OCI-LY1 (cell line): ENCODE measurements around the gene BZW2.

Source experiments
- H2AFZ ChIP-seq: fragments of 200-600 bp; sonication (generic), shearing (Covaris generic); 2 replicates; pipeline ENCODE4 v1.6.0; 2014; ENCODE audit warnings: antibody characterized with exemption, mild to moderate bottlenecking, low read length
- H3F3A ChIP-seq: fragments of 200-600 bp; sonication (generic), shearing (Covaris generic); 2 replicates; pipeline ENCODE4 v1.6.0; 2014; ENCODE audit warnings: mild to moderate bottlenecking, antibody characterized with exemption, low read length, moderate library complexity; ENCODE audit not compliant: insufficient read depth
- H3K27ac ChIP-seq: fragments of 200-600 bp; sonication (generic); 2 replicates; pipeline ENCODE4 v1.5.1; 2014; ENCODE audit warnings: low read length, mixed run types, mild to moderate bottlenecking, low read depth; ENCODE audit not compliant: poor library complexity, severe bottlenecking
- H3K27me3 ChIP-seq: fragments of 200-600 bp; sonication (generic); 2 replicates; pipeline ENCODE4 v1.6.0; 2014; ENCODE audit warnings: antibody characterized with exemption, mild to moderate bottlenecking, low read length, moderate library complexity; ENCODE audit not compliant: insufficient read depth
- H3K36me3 ChIP-seq: fragments of 200-600 bp; sonication (generic); 2 replicates; pipeline ENCODE4 v1.6.1; 2014; ENCODE audit warnings: mild to moderate bottlenecking, antibody characterized with exemption, low read length, moderate library complexity, mixed read lengths; ENCODE audit not compliant: insufficient read depth
- H3K4me1 ChIP-seq: fragments of 200-600 bp; sonication (generic); 2 replicates; pipeline ENCODE4 v1.5.1; 2014; ENCODE audit warnings: mild to moderate bottlenecking, low read length, moderate library complexity; ENCODE audit not compliant: insufficient read depth, severe bottlenecking
- H3K4me2 ChIP-seq: fragments of 200-600 bp; sonication (generic), shearing (Covaris generic); 2 replicates; pipeline ENCODE4 v1.6.1; 2014; ENCODE audit warnings: low read length
- H3K4me3 ChIP-seq: fragments of 200-600 bp; sonication (generic); 2 replicates; pipeline ENCODE4 v1.5.1; 2014; ENCODE audit warnings: low read length, low read depth, mild to moderate bottlenecking, mixed read lengths; ENCODE audit not compliant: poor library complexity, severe bottlenecking
- H3K79me2 ChIP-seq: fragments of 200-600 bp; shearing (Covaris generic); 2 replicates; pipeline ENCODE4 v1.6.1; 2016; ENCODE audit warnings: mixed run types, low read length, mixed read lengths; ENCODE audit not compliant: insufficient read depth
- H3K9ac ChIP-seq: fragments of 200-600 bp; sonication (generic), shearing (Covaris generic); 2 replicates; pipeline ENCODE4 v1.6.1; 2014; ENCODE audit warnings: mild to moderate bottlenecking, low read length, mixed read lengths
- H3K9me2 ChIP-seq: fragments of 200-600 bp; sonication (generic), shearing (Covaris generic); 2 replicates; pipeline ENCODE4 v1.6.1; 2014; ENCODE audit warnings: low read depth, mild to moderate bottlenecking, low read length, mixed read lengths
- H3K9me3 ChIP-seq: fragments of 200-600 bp; shearing (Covaris generic); 2 replicates; pipeline ENCODE4 v1.6.1; 2014; ENCODE audit warnings: low read length, mixed read lengths
- H4K20me1 ChIP-seq: fragments of 200-600 bp; sonication (generic), shearing (Covaris generic); 2 replicates; pipeline ENCODE4 v1.6.0; 2016; ENCODE audit warnings: mild to moderate bottlenecking, low read length; ENCODE audit not compliant: insufficient read depth
- EZH2 ChIP-seq: fragments of 200-600 bp; sonication (generic), shearing (Covaris generic); IDR thresholded peaks from 2 replicates; pipeline ENCODE4 v1.8.0; 2017; ENCODE audit warnings: borderline replicate concordance, mixed run types, mild to moderate bottlenecking, antibody characterized with exemption, low read length, moderate library complexity, mixed read lengths
- TF ChIP-seq, protein P1 (sequence below): fragments of 200-600 bp; sonication (generic), shearing (Covaris generic); IDR thresholded peaks from 2 replicates; pipeline ENCODE4 v1.5.1; 2017; ENCODE audit warnings: mild to moderate bottlenecking, antibody characterized with exemption, low read length, moderate library complexity, mixed read lengths

The BZW2 gene

DNA sequence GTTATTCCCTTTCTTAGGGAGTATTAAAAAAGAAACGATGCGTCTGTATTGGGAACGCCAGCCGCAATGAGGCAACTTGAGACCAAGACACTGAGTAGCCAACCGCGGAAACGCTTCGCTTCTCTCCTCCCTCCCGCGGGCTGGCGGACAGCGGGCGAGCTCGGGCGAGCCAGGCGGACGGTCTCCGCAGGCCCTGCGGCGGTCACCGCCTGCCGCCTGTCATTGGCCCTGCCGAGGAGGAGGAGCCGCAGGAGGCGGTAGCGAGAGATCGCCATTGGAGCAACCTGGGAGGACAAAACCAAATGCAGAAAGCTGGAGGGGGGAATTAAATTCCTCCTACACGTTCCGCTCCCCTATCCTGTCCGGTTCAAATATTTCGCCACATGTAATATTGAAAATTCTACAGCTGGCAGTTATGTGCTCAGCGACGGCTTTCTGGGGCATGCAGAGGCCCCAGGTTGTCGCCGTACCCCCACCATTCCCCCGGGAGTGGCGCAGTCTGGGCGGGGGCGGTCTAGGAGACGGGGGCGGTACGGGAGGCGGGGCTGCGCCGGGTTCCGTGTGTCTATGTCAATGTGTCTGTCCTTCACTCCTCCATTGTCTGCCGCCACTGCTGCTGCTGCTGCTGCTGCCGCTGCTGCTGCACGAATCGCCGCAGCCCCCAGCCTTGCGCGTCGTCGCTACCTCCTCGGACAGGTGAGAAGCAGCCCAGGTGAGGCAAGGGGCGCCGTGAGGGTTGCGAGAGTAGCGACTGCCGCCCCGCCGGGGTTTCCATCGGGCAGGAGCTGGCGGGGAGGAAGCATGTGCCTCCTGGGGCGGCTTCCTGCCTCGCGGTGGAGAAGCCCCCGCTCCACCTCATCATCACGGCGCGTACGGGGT lies at the start of gene BZW2, which contains the start of gene ANKMY2:
Gene BZW2 (plus strand): TSS at position 589 of the 879 bp plus-strand sequence. CDS start 19,263 bp downstream, outside the sequence.
Gene ANKMY2 (minus strand): TSS at position 162 of the 879 bp plus-strand sequence. CDS start 181 bp downstream, outside the sequence.
- peak within 1 kb of the TSS; percentile 91 for H3K9ac ChIP-seq
- H4K20me1 ChIP-seq = peaks cover 3% of the 10 kb centered on the region; the same call in 1 of the 2 replicates
- peak within 1 kb of the TSS; percentile 41 for H3K27ac ChIP-seq
- H3K9me3 ChIP-seq = no peaks in the 10 kb centered on the region
- no peaks in the 10 kb centered on the region for H3K9me2 ChIP-seq
- peak within 1 kb of the TSS; percentile 73 for H2AFZ ChIP-seq
- no peak for TF ChIP-seq EZH2
- TF ChIP-seq, protein P1, sequence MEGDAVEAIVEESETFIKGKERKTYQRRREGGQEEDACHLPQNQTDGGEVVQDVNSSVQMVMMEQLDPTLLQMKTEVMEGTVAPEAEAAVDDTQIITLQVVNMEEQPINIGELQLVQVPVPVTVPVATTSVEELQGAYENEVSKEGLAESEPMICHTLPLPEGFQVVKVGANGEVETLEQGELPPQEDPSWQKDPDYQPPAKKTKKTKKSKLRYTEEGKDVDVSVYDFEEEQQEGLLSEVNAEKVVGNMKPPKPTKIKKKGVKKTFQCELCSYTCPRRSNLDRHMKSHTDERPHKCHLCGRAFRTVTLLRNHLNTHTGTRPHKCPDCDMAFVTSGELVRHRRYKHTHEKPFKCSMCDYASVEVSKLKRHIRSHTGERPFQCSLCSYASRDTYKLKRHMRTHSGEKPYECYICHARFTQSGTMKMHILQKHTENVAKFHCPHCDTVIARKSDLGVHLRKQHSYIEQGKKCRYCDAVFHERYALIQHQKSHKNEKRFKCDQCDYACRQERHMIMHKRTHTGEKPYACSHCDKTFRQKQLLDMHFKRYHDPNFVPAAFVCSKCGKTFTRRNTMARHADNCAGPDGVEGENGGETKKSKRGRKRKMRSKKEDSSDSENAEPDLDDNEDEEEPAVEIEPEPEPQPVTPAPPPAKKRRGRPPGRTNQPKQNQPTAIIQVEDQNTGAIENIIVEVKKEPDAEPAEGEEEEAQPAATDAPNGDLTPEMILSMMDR = no peak
- 0 out of 2 replicates have a peak, but pooled peaks cover 5% of the 10 kb centered on the region for H3F3A ChIP-seq
- peak within 1 kb of the TSS; percentile 89 for H3K4me2 ChIP-seq
- H3K4me1 ChIP-seq = peaks cover 39% of the 10 kb centered on the region
- peak within 1 kb of the TSS; percentile 96 for H3K4me3 ChIP-seq
- H3K27me3 ChIP-seq = no peaks in the 10 kb centered on the region
- peaks cover 44% of the 10 kb centered on the region for H3K79me2 ChIP-seq
- peaks cover 20% of the 10 kb centered on the region for H3K36me3 ChIP-seq

DNA sequence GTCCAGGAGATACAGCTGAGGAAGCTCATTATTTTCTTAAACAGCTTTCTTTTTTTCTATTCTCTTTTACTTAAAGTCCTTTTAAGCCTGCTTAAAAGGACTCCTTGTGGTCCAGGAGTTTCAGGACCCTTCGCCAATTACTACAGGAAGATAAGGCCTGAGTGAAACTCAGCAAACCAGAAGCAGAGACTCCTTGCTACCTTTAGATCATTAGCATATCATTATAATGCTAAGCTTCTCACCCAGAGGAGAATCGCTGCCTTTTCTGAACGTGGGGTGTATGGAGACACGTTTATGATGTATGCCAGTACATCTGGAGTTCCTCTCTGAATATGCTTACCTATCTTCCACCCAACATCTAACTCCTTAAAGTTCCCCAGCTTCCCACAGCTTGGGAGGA lies 48.0 kb upstream of the BZW2 start:
- Histone ChIP-seq H3K27ac (no peak overlapping the region), H3K9me2 (no peaks in the 10 kb centered on the region), H2AFZ (no peak overlapping the region), H3K36me3 (no peaks in the 10 kb centered on the region), H3K4me1 (no peaks in the 10 kb centered on the region), H3F3A (no peaks in the 10 kb centered on the region), H4K20me1 (no peaks in the 10 kb centered on the region), H3K4me2 (no peak overlapping the region), H3K4me3 (no peak overlapping the region), H3K27me3 (no peaks in the 10 kb centered on the region), H3K9ac (no peak overlapping the region), H3K79me2 (no peaks in the 10 kb centered on the region), H3K9me3 (no peaks in the 10 kb centered on the region)
- no peak for TF ChIP-seq EZH2
- TF ChIP-seq, protein P1 = no peak

DNA sequence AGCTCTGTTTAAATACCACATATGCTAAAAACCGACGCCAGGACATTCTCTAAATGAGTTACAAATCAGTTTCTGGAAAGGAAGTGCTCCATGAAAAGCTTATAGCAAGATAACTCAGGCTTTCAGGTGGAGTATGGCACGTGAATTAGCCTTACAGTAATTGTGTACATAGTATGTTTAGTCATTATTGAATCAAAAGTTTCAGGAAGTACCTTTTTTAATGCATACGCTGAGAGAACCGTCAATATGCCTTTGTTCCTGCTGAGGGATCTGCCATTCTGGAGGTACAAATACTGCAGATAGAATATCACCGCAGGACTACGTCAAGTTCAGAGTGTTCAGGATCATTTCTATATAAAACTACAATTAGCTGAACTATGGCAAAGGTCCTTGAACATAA lies 46.1 kb upstream of the BZW2 start:
- Histone ChIP-seq H2AFZ (no peak overlapping the region), H3K36me3 (no peaks in the 10 kb centered on the region), H3K9me2 (no peaks in the 10 kb centered on the region), H3K27me3 (no peaks in the 10 kb centered on the region), H3K9ac (no peak overlapping the region), H3F3A (no peaks in the 10 kb centered on the region), H3K4me1 (no peaks in the 10 kb centered on the region), H3K4me2 (no peak overlapping the region), H3K79me2 (no peaks in the 10 kb centered on the region), H3K27ac (no peak overlapping the region), H4K20me1 (no peaks in the 10 kb centered on the region), H3K9me3 (no peaks in the 10 kb centered on the region), H3K4me3 (no peak overlapping the region)
- TF ChIP-seq EZH2 = no peak
- TF ChIP-seq, protein P1 = no peak
